GM18868 (cell line): ENCODE results near the gene ABCB8.

ENCODE experiments used
- ATAC-seq: cut with Tn5 transposase; IDR thresholded peaks from one replicate; pipeline ENCODE4 v1.9.1; 2021; ENCODE audit warnings: mild to moderate bottlenecking, moderate library complexity; ENCODE audit not compliant: unreplicated experiment

The ABCB8 gene

GRCh38 chr7:151056666-151057505 is 28.6 kb downstream of the ABCB8 start:
- no peak for ATAC-seq

GRCh38 chr7:151057506-151057988 is 29.3 kb downstream of the ABCB8 start, which contains the start of gene CDK5:
Gene CDK5 (minus strand): TSS chr7:151057897. CDS start chr7:151057848, 49 bp downstream.
- ATAC-seq, result peak; percentile 15

- peak; percentile 91 for ATAC-seq
Measured at GRCh38 chr7:151057989-151058780, 29.9 kb downstream of the ABCB8 start.

GRCh38 chr7:151058781-151059366 is 30.6 kb downstream of the ABCB8 start:
- ATAC-seq, result no peak

- peak; percentile 28 for ATAC-seq
Measured at GRCh38 chr7:151059367-151060112, 31.3 kb downstream of the ABCB8 start, which contains the start of gene SLC4A2. Gene SLC4A2 (plus strand): TSS chr7:151059589. CDS start chr7:151061988, 2,399 bp downstream.

- no peak for ATAC-seq
Measured at GRCh38 chr7:151060113-151060415, 31.8 kb downstream of the ABCB8 start.

GRCh38 chr7:151060416-151061212 is 32.4 kb downstream of the ABCB8 start:
- ATAC-seq, result no peak

GRCh38 chr7:151061213-151062110 is 33.2 kb downstream of the ABCB8 start:
- ATAC-seq, result no peak

- ATAC-seq, result no peak
Measured at GRCh38 chr7:151062111-151062398, 33.8 kb downstream of the ABCB8 start.

GRCh38 chr7:151062399-151063211 is 34.4 kb downstream of the ABCB8 start:
- no peak for ATAC-seq

GRCh38 chr7:151063212-151063561 is 34.9 kb downstream of the ABCB8 start:
- no peak for ATAC-seq

- no peak for ATAC-seq
Measured at GRCh38 chr7:151064454-151064853, 36.2 kb downstream of the ABCB8 start.

- ATAC-seq, result no peak
Measured at GRCh38 chr7:151064993-151065392, 36.7 kb downstream of the ABCB8 start.

- ATAC-seq, result no peak
Measured at GRCh38 chr7:151065516-151065915, 37.3 kb downstream of the ABCB8 start.

GRCh38 chr7:151066273-151066974 is 38.2 kb downstream of the ABCB8 start:
- no peak for ATAC-seq

GRCh38 chr7:151068069-151068773 is 40.0 kb downstream of the ABCB8 start:
- no peak for ATAC-seq
